Testis (tissue), 2 donors: ENCODE data around the gene DGLUCY.

Experiments
- CTCF ChIP-seq, 3 experiments: fragments of 450-650 bp in 2 of 3; fragments of 200-600 bp in 1 of 3; sonication (generic) in 1 of 3; IDR thresholded peaks; one replicate each; pipeline ENCODE4 v1.5.1; 2016 to 2019; ENCODE audit warnings: antibody characterized with exemption in 3 of 3, mild to moderate bottlenecking in 2 of 3, moderate library complexity in 1 of 3
- POLR2A ChIP-seq: fragments of 450-650 bp; IDR thresholded peaks from one replicate; pipeline ENCODE4 v1.6.1; 2017; ENCODE audit warnings: antibody characterized with exemption, mild to moderate bottlenecking, moderate library complexity

GRCh38 chr14:91068642-91069041 lies 45.2 kb upstream of the DGLUCY start:
- TF ChIP-seq POLR2A, result no peak
- no peak for TF ChIP-seq CTCF (IDR thresholded peaks at IDR 0.05)
